ENCODE data around the gene VPS16. TPM values are rescaled to one million over a fixed set of nuclear protein-coding genes. Genes with fewer than 3 reads are reported as not detected.

VPS16 gene
- total and polyA plus RNA-seq, 2 donors (not counting 1 experiment from before 2014, with no cell fraction given), result 32.9 to 46.1 TPM

- no peaks in the 10 kb centered on the region for H3K27me3 ChIP-seq (ENCODE audit: control insufficient read depth, insufficient read depth, low read length)
- no peaks in the 10 kb centered on the region for H4K20me1 ChIP-seq (ENCODE audit: control insufficient read depth, extremely low read depth, insufficient read depth, low read length)
- H3K36me3 ChIP-seq (ENCODE audit: control insufficient read depth, insufficient read depth, low read length), result peaks cover 4% of the 10 kb centered on the region
- TF ChIP-seq EZH2 (IDR thresholded peaks at IDR 0.05; ENCODE audit: low read length, missing control alignments), result no peak
- no peak for TF ChIP-seq CTCF (conservative IDR thresholded peaks at IDR 0.05 in 1 of 2, IDR thresholded peaks at IDR 0.05 in 1 of 2; ENCODE audit: low read depth in 1 of 2, low read length in 2 of 2)
- H3K27ac ChIP-seq (ENCODE audit: insufficient read depth, low read length), result no peak overlapping the region
- no peak overlapping the region for H3K4me3 ChIP-seq (replicated peaks in 1 of 4; ENCODE audit: control extremely low read depth in 1 of 4, insufficient read depth in 1 of 4, low read depth in 3 of 4, low read length in 4 of 4)
- DNase-seq (ENCODE audit: low read depth in 2 of 2), result no peak
- no peak overlapping the region for H3K9ac ChIP-seq (ENCODE audit: insufficient read depth, low read length)
- no peaks in the 10 kb centered on the region for H3K4me1 ChIP-seq (ENCODE audit: control insufficient read depth, extremely low read depth, insufficient read depth, low read length)
- H3K79me2 ChIP-seq (ENCODE audit: control insufficient read depth, insufficient read depth, low read length), result no peaks in the 10 kb centered on the region
- H2AFZ ChIP-seq (ENCODE audit: low read length), result no peak overlapping the region
- no peaks in the 10 kb centered on the region for H3K9me3 ChIP-seq (ENCODE audit: control insufficient read depth, insufficient read depth, low read depth, low read length)
- no peak overlapping the region for H3K4me2 ChIP-seq (ENCODE audit: extremely low read depth, insufficient read depth, low read length)
Measured at GRCh38 chr20:2849529-2849928, 9.0 kb downstream of the VPS16 start.

GRCh38 chr20:2851086-2851485 lies 10.5 kb downstream of the VPS16 start:
- H3K27ac ChIP-seq (ENCODE audit: insufficient read depth, low read length), result no peak overlapping the region
- H3K27me3 ChIP-seq (ENCODE audit: control insufficient read depth, insufficient read depth, low read length), result no peaks in the 10 kb centered on the region
- no peaks in the 10 kb centered on the region for H3K4me1 ChIP-seq (ENCODE audit: control insufficient read depth, extremely low read depth, insufficient read depth, low read length)
- H3K36me3 ChIP-seq (ENCODE audit: control insufficient read depth, insufficient read depth, low read length), result peaks cover 4% of the 10 kb centered on the region
- no peaks in the 10 kb centered on the region for H3K79me2 ChIP-seq (ENCODE audit: control insufficient read depth, insufficient read depth, low read length)
- no peak overlapping the region for H3K9ac ChIP-seq (ENCODE audit: insufficient read depth, low read length)
- no peaks in the 10 kb centered on the region for H3K9me3 ChIP-seq (ENCODE audit: control insufficient read depth, insufficient read depth, low read depth, low read length)
- no peak overlapping the region for H3K4me3 ChIP-seq (replicated peaks in 1 of 4; ENCODE audit: control extremely low read depth in 1 of 4, insufficient read depth in 1 of 4, low read depth in 3 of 4, low read length in 4 of 4)
- H4K20me1 ChIP-seq (ENCODE audit: control insufficient read depth, extremely low read depth, insufficient read depth, low read length), result no peaks in the 10 kb centered on the region
- TF ChIP-seq EZH2 (IDR thresholded peaks at IDR 0.05; ENCODE audit: low read length, missing control alignments), result no peak
- no peak overlapping the region for H2AFZ ChIP-seq (ENCODE audit: low read length)
- no peak overlapping the region for H3K4me2 ChIP-seq (ENCODE audit: extremely low read depth, insufficient read depth, low read length)
- DNase-seq (ENCODE audit: low read depth in 2 of 2), result no peak

- Histone ChIP-seq H3K4me3 (replicated peaks in 1 of 4; ENCODE audit: control extremely low read depth in 1 of 4, insufficient read depth in 1 of 4, low read depth in 3 of 4, low read length in 4 of 4) (no peak overlapping the region), H2AFZ (ENCODE audit: low read length) (no peak overlapping the region), H3K36me3 (ENCODE audit: control insufficient read depth, insufficient read depth, low read length) (peaks cover 13% of the 10 kb centered on the region), H3K27me3 (ENCODE audit: control insufficient read depth, insufficient read depth, low read length) (no peaks in the 10 kb centered on the region), H3K4me1 (ENCODE audit: control insufficient read depth, extremely low read depth, insufficient read depth, low read length) (peaks cover 6% of the 10 kb centered on the region), H3K4me2 (ENCODE audit: extremely low read depth, insufficient read depth, low read length) (no peak overlapping the region), H4K20me1 (ENCODE audit: control insufficient read depth, extremely low read depth, insufficient read depth, low read length) (no peaks in the 10 kb centered on the region), H3K79me2 (ENCODE audit: control insufficient read depth, insufficient read depth, low read length) (no peaks in the 10 kb centered on the region), H3K9ac (ENCODE audit: insufficient read depth, low read length) (no peak overlapping the region), H3K9me3 (ENCODE audit: control insufficient read depth, insufficient read depth, low read depth, low read length) (no peaks in the 10 kb centered on the region), H3K27ac (ENCODE audit: insufficient read depth, low read length) (no peak overlapping the region)
- no peak for DNase-seq (ENCODE audit: low read depth in 2 of 2)
- no peak for TF ChIP-seq CTCF (conservative IDR thresholded peaks at IDR 0.05 in 1 of 2, IDR thresholded peaks at IDR 0.05 in 1 of 2; ENCODE audit: low read depth in 1 of 2, low read length in 2 of 2)
- no peak for TF ChIP-seq EZH2 (IDR thresholded peaks at IDR 0.05; ENCODE audit: low read length, missing control alignments)
Measured at GRCh38 chr20:2858591-2858990, 18.0 kb downstream of the VPS16 start.

Data from fibroblast of lung (primary cell).